ENCODE measurements around the gene GRHL3. TPM values are rescaled to one million over a fixed set of nuclear protein-coding genes. Genes with fewer than 3 reads are reported as not detected.
A peak's percentile ranks its signal among the peaks of the same experiment; 100 is the strongest.

The GRHL3 gene
- total RNA-seq, 1 donor from 2014 or later, result 1.5 TPM

- no peak overlapping the region for H3K4me2 ChIP-seq
- H3K27ac ChIP-seq, result no peak overlapping the region
- H3K27me3 ChIP-seq, result no peaks in the 10 kb centered on the region
- no peaks in the 10 kb centered on the region for H3K36me3 Mint-ChIP-seq
- H3K9me3 Mint-ChIP-seq, result no peaks in the 10 kb centered on the region
- H3K4me1 Mint-ChIP-seq, result peaks cover 58% of the 10 kb centered on the region
- no peak overlapping the region for H3K4me3 ChIP-seq
- no peaks in the 10 kb centered on the region for H3F3A ChIP-seq (ENCODE audit: low read depth)
- H3K36me3 ChIP-seq, result no peaks in the 10 kb centered on the region
- no peak overlapping the region for H3K27ac Mint-ChIP-seq
- H3K9me3 ChIP-seq (ENCODE audit: low read depth), result no peaks in the 10 kb centered on the region
- no peaks in the 10 kb centered on the region for H3K79me2 ChIP-seq (ENCODE audit: low read depth)
- H2AFZ ChIP-seq (replicated peaks), result no peak overlapping the region
- peaks cover 16% of the 10 kb centered on the region for H3K27me3 Mint-ChIP-seq (ENCODE audit: insufficient read depth, low read depth)
- TF ChIP-seq CTCF (IDR thresholded peaks at IDR 0.05) (no peak), EZH2phosphoT487 (IDR thresholded peaks at IDR 0.05) (no peak), EZH2 (IDR thresholded peaks at IDR 0.05) (no peak)
- no peak overlapping the region for H3K4me3 Mint-ChIP-seq
- H3K9ac ChIP-seq, result no peak overlapping the region
- no peaks in the 10 kb centered on the region for H4K20me1 ChIP-seq (ENCODE audit: low read depth)
- DNase-seq (ENCODE audit: low spot score), result no peak
- H3K4me1 ChIP-seq, result peaks cover 30% of the 10 kb centered on the region
Observed at GRCh38 chr1:24338447-24338846, 19.3 kb downstream of the GRHL3 start.

- Histone ChIP-seq H3K9ac (no peak overlapping the region), H3K4me1 (peaks cover 21% of the 10 kb centered on the region), H3K4me2 (peak overlapping the region; percentile 41), H3K27me3 (no peaks in the 10 kb centered on the region), H3K36me3 (no peaks in the 10 kb centered on the region), H2AFZ (replicated peaks) (peak overlapping the region; percentile 77), H3K4me3 (no peak overlapping the region), H3K79me2 (ENCODE audit: low read depth) (no peaks in the 10 kb centered on the region), H3F3A (ENCODE audit: low read depth) (no peaks in the 10 kb centered on the region), H3K9me3 (ENCODE audit: low read depth) (no peaks in the 10 kb centered on the region), H3K27ac (no peak overlapping the region), H4K20me1 (ENCODE audit: low read depth) (no peaks in the 10 kb centered on the region)
- Mint-ChIP-seq H3K27me3 (ENCODE audit: insufficient read depth, low read depth) (peaks cover 20% of the 10 kb centered on the region), H3K9me3 (no peaks in the 10 kb centered on the region), H3K4me1 (peaks cover 54% of the 10 kb centered on the region), H3K27ac (peak overlapping the region; percentile 91), H3K36me3 (no peaks in the 10 kb centered on the region), H3K4me3 (no peak overlapping the region)
- no peak for TF ChIP-seq EZH2phosphoT487 (IDR thresholded peaks at IDR 0.05)
- TF ChIP-seq EZH2 (IDR thresholded peaks at IDR 0.05), result no peak
- no peak for TF ChIP-seq CTCF (IDR thresholded peaks at IDR 0.05)
- no peak for DNase-seq (ENCODE audit: low spot score)
Observed at GRCh38 chr1:24339996-24340395, 20.8 kb downstream of the GRHL3 start.

- Mint-ChIP-seq H3K4me3 (no peak overlapping the region), H3K27ac (peak overlapping the region; percentile 91), H3K27me3 (ENCODE audit: insufficient read depth, low read depth) (peaks cover 19% of the 10 kb centered on the region), H3K4me1 (peaks cover 51% of the 10 kb centered on the region), H3K9me3 (no peaks in the 10 kb centered on the region), H3K36me3 (no peaks in the 10 kb centered on the region)
- no peaks in the 10 kb centered on the region for H3K36me3 ChIP-seq
- no peaks in the 10 kb centered on the region for H3F3A ChIP-seq (ENCODE audit: low read depth)
- TF ChIP-seq EZH2phosphoT487 (IDR thresholded peaks at IDR 0.05), result no peak
- TF ChIP-seq CTCF (IDR thresholded peaks at IDR 0.05), result no peak
- no peak for TF ChIP-seq EZH2 (IDR thresholded peaks at IDR 0.05)
- no peak overlapping the region for H3K9ac ChIP-seq
- peak overlapping the region; percentile 41 for H3K4me2 ChIP-seq
- no peak overlapping the region for H3K27ac ChIP-seq
- H3K4me3 ChIP-seq, result no peak overlapping the region
- no peaks in the 10 kb centered on the region for H3K27me3 ChIP-seq
- H2AFZ ChIP-seq (replicated peaks), result peak overlapping the region; percentile 77
- DNase-seq (ENCODE audit: low spot score), result no peak
- H3K9me3 ChIP-seq (ENCODE audit: low read depth), result no peaks in the 10 kb centered on the region
- no peaks in the 10 kb centered on the region for H3K79me2 ChIP-seq (ENCODE audit: low read depth)
- H3K4me1 ChIP-seq, result peaks cover 21% of the 10 kb centered on the region
- H4K20me1 ChIP-seq (ENCODE audit: low read depth), result no peaks in the 10 kb centered on the region
Observed at GRCh38 chr1:24340770-24341169, 21.6 kb downstream of the GRHL3 start.

Data from neural progenitor cell (in vitro differentiated cells).